Panc1 (cell line): ENCODE results near the gene UPF2.

ENCODE experiments used
- SIN3A ChIP-seq: IDR thresholded peaks from 2 replicates; pipeline ENCODE4 v1.6.1; 2012; ENCODE audit warnings: low read depth, mild to moderate bottlenecking, low read length, moderate library complexity, borderline replicate concordance; ENCODE audit not compliant: insufficient read depth
- TCF7L2 ChIP-seq: IDR thresholded peaks from 2 replicates; pipeline ENCODE4 v1.6.1; 2011; ENCODE audit warnings: mild to moderate bottlenecking, low read depth, low read length, inconsistent platforms
- TF ChIP-seq, protein P1 (sequence below): fragments of 450-650 bp; IDR thresholded peaks from 2 replicates; pipeline ENCODE4 v1.5.1; 2017; ENCODE audit warnings: mild to moderate bottlenecking
- TF ChIP-seq, protein P2 (sequence below), 2 experiments: IDR thresholded peaks; 2 replicates each; pipeline ENCODE4 v1.6.1; 2011 to 2012; ENCODE audit warnings: low read depth in 2 of 2, control low read depth in 1 of 2, low read length in 1 of 2, mild to moderate bottlenecking in 1 of 2, moderate library complexity in 1 of 2; ENCODE audit not compliant: insufficient read depth in 1 of 2

DNA sequence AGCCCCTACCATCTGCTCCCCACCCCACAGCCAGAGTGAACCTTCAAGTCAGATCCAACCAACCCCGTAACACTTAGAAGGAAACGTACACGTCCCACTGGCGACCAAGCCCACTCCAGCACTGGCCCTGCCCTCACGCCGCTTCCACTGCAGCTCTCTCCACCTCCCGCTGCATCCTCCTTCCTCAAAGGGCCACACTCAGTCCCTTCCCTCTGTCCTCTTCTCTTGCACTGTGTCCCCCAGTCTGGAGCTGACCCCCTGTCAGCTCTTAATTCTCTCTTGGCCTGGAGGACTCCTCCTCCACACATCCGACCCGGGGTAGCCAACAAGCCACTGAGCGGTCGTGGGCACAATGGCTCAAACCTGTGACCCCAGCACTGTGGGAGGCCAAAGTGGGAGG, 133.6 kb downstream of the UPF2 start:
- TF ChIP-seq, protein P1, sequence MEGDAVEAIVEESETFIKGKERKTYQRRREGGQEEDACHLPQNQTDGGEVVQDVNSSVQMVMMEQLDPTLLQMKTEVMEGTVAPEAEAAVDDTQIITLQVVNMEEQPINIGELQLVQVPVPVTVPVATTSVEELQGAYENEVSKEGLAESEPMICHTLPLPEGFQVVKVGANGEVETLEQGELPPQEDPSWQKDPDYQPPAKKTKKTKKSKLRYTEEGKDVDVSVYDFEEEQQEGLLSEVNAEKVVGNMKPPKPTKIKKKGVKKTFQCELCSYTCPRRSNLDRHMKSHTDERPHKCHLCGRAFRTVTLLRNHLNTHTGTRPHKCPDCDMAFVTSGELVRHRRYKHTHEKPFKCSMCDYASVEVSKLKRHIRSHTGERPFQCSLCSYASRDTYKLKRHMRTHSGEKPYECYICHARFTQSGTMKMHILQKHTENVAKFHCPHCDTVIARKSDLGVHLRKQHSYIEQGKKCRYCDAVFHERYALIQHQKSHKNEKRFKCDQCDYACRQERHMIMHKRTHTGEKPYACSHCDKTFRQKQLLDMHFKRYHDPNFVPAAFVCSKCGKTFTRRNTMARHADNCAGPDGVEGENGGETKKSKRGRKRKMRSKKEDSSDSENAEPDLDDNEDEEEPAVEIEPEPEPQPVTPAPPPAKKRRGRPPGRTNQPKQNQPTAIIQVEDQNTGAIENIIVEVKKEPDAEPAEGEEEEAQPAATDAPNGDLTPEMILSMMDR = no peak
- TF ChIP-seq, protein P2, sequence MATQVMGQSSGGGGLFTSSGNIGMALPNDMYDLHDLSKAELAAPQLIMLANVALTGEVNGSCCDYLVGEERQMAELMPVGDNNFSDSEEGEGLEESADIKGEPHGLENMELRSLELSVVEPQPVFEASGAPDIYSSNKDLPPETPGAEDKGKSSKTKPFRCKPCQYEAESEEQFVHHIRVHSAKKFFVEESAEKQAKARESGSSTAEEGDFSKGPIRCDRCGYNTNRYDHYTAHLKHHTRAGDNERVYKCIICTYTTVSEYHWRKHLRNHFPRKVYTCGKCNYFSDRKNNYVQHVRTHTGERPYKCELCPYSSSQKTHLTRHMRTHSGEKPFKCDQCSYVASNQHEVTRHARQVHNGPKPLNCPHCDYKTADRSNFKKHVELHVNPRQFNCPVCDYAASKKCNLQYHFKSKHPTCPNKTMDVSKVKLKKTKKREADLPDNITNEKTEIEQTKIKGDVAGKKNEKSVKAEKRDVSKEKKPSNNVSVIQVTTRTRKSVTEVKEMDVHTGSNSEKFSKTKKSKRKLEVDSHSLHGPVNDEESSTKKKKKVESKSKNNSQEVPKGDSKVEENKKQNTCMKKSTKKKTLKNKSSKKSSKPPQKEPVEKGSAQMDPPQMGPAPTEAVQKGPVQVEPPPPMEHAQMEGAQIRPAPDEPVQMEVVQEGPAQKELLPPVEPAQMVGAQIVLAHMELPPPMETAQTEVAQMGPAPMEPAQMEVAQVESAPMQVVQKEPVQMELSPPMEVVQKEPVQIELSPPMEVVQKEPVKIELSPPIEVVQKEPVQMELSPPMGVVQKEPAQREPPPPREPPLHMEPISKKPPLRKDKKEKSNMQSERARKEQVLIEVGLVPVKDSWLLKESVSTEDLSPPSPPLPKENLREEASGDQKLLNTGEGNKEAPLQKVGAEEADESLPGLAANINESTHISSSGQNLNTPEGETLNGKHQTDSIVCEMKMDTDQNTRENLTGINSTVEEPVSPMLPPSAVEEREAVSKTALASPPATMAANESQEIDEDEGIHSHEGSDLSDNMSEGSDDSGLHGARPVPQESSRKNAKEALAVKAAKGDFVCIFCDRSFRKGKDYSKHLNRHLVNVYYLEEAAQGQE (IDR thresholded peaks at IDR 0.05; ENCODE audit: insufficient read depth in 1 of 2, low read depth in 2 of 2, low read length in 1 of 2) = no peak
- TF ChIP-seq SIN3A (no peak), TCF7L2 (no peak)
